Activated naive CD8-positive, alpha-beta T cell treated with anti-CD3 and anti-CD28 coated beads for 36 hours (primary cell): ENCODE results near the gene DHH. TPM values are rescaled to one million over a fixed set of nuclear protein-coding genes. Genes with fewer than 3 reads are reported as not detected.
"Not testable (repeated sequence)": the region's sequence is repeated elsewhere in the genome, so short reads cannot be mapped to it uniquely, and the experiment has no call there.

Experiments
- DNase-seq: peaks from one replicate; pipeline ENCODE4 v3.0.0; 2021
- H3K27ac Mint-ChIP-seq: one replicate; pipeline ENCODE4 v1.8.0; 2022; ENCODE audit warnings: mild to moderate bottlenecking, moderate library complexity, mixed read lengths
- H3K27me3 Mint-ChIP-seq: one replicate; pipeline ENCODE4 v1.8.0; 2022; ENCODE audit warnings: mild to moderate bottlenecking, mixed read lengths
- H3K36me3 Mint-ChIP-seq: one replicate; pipeline ENCODE4 v1.8.0; 2021; ENCODE audit warnings: mild to moderate bottlenecking, mixed read lengths
- H3K4me1 Mint-ChIP-seq: one replicate; pipeline ENCODE4 v1.8.0; 2021; ENCODE audit warnings: mixed read lengths
- H3K4me3 Mint-ChIP-seq: one replicate; pipeline ENCODE4 v1.8.0; 2022; ENCODE audit warnings: mild to moderate bottlenecking, moderate library complexity, mixed read lengths
- H3K9me3 Mint-ChIP-seq: one replicate; pipeline ENCODE4 v1.8.0; 2022; ENCODE audit warnings: mixed read lengths
- total RNA-seq, 2 experiments: library from RNA; stranded (reverse); gene quantifications; one replicate each; pipeline ENCODE4 v1.2.3, GENCODE V29; 2021

DHH gene
- not detected for total RNA-seq

GRCh38 chr12:49094160-49094974, at the start of gene DHH:
TSS of gene DHH (minus strand) at chr12:49094801. CDS start at chr12:49094512, 289 bp downstream.
- Mint-ChIP-seq H3K4me3 (peak within 1 kb of the TSS; percentile 22), H3K27ac (no peak within 1 kb of the TSS)

GRCh38 chr12:49144384-49144783, 49.8 kb upstream of the DHH start:
- Mint-ChIP-seq H3K27ac (no peak overlapping the region), H3K4me3 (no peak overlapping the region), H3K4me1 (peaks cover 3% of the 10 kb centered on the region), H3K9me3 (no peaks in the 10 kb centered on the region), H3K27me3 (no peaks in the 10 kb centered on the region), H3K36me3 (peaks cover 3% of the 10 kb centered on the region)
- no peak for DNase-seq

More at GRCh38 chr12:49094160-49094974, at the start of gene DHH:
- Mint-ChIP-seq H3K36me3 (no peaks in the 10 kb centered on the region), H3K4me1 (peaks cover 36% of the 10 kb centered on the region), H3K27me3 (peaks cover 58% of the 10 kb centered on the region), H3K9me3 (no peaks in the 10 kb centered on the region)
- DNase-seq: no peak

DNA sequence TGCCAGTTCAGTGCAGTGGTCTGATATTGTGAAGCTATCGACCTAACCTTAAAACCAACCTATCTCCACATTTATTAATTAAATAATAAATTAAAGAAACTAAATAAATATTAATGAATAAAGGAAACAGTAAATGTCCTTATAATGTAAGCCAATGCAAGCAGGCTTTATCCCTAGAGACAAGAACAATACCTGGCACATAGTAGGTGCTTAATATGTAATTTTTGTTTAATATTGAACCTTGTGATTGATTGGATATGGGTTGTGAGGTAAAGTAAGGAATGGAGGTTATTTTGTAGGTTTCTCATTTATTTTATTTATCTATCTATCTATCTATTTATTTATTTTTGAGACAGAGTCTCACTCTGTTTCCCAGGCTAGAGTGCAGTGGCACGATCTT, 44.4 kb upstream of the DHH start:
- H3K27ac Mint-ChIP-seq: no peak overlapping the region
- DNase-seq: no peak
- no peaks in the 10 kb centered on the region for H3K9me3 Mint-ChIP-seq
- peaks cover 5% of the 10 kb centered on the region for H3K4me1 Mint-ChIP-seq
- H3K4me3 Mint-ChIP-seq: no peak overlapping the region
- no peaks in the 10 kb centered on the region for H3K27me3 Mint-ChIP-seq
- peaks cover 8% of the 10 kb centered on the region for H3K36me3 Mint-ChIP-seq

GRCh38 chr12:49138587-49138986, 44.0 kb upstream of the DHH start:
- peaks cover 9% of the 10 kb centered on the region for H3K4me1 Mint-ChIP-seq
- no peak for DNase-seq

DNA sequence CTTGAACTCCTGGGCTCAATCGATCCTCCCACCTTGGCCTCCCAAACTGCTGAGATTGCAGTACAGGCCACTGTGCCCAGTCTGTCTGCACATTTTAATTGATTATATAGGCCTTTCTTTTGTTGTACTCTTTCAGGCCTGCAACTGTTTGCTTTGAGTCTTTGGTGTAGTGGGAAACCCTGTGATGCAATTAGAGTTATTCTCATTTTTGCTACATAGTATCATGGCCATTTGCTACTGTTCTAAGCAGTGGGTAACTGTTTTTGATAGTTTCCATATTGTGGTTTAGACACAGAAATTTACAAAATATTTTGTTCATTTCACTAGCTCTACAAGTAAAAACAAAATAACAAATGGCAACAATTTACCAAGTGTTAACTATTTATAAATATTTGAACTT, 42.9 kb upstream of the DHH start:
- no peak overlapping the region for H3K27ac Mint-ChIP-seq
- H3K36me3 Mint-ChIP-seq: peaks cover 8% of the 10 kb centered on the region
- DNase-seq: no peak

More at GRCh38 chr12:49138587-49138986, 44.0 kb upstream of the DHH start:
- H3K4me3 Mint-ChIP-seq: no peak overlapping the region
- no peaks in the 10 kb centered on the region for H3K27me3 Mint-ChIP-seq
- H3K9me3 Mint-ChIP-seq: no peaks in the 10 kb centered on the region
- H3K27ac Mint-ChIP-seq: no peak overlapping the region
- H3K36me3 Mint-ChIP-seq: peaks cover 8% of the 10 kb centered on the region

GRCh38 chr12:49136997-49137396, 42.4 kb upstream of the DHH start:
- not testable (repeated sequence) for H3K36me3 Mint-ChIP-seq, H3K27ac Mint-ChIP-seq, H3K9me3 Mint-ChIP-seq, H3K27me3 Mint-ChIP-seq, DNase-seq, H3K4me3 Mint-ChIP-seq
- peaks cover 12% of the 10 kb centered on the region for H3K4me1 Mint-ChIP-seq

More for the DNA sequence above, 42.9 kb upstream of the DHH start:
- Mint-ChIP-seq H3K4me1 (peaks cover 12% of the 10 kb centered on the region), H3K4me3 (no peak overlapping the region), H3K9me3 (no peaks in the 10 kb centered on the region), H3K27me3 (no peaks in the 10 kb centered on the region)

- Mint-ChIP-seq H3K27me3 (peaks cover 13% of the 10 kb centered on the region), H3K27ac (no peak overlapping the region), H3K36me3 (peaks cover 32% of the 10 kb centered on the region), H3K4me1 (peaks cover 25% of the 10 kb centered on the region), H3K9me3 (peaks cover 4% of the 10 kb centered on the region), H3K4me3 (peak overlapping the region; percentile 15)
- no peak for DNase-seq
Observed at GRCh38 chr12:49133590-49133989, 39.0 kb upstream of the DHH start.

DNA sequence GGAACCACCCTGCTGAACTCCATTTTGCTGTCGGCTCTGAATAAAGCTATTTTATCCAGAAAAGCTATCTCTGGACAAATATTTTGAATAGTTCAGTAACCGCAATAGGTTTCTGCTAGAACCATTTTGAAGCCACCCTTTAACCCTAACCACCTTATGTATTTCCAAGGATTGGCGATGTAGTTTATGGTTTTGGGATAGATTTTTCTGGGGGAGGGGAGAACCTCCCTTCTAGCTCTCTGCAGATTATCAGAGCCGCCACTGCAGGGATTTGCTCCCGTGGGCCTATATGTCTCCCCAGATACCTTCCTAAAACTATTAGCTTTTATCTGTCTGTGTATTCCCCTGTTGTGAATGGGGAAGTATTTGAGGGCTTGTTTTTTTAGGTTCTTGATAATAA, 38.4 kb upstream of the DHH start:
- Mint-ChIP-seq H3K27me3 (peaks cover 14% of the 10 kb centered on the region), H3K27ac (no peak overlapping the region), H3K4me3 (peak overlapping the region; percentile 88), H3K4me1 (peaks cover 25% of the 10 kb centered on the region), H3K36me3 (peaks cover 37% of the 10 kb centered on the region), H3K9me3 (peaks cover 4% of the 10 kb centered on the region)
- DNase-seq: no peak

- Mint-ChIP-seq H3K27me3 (peaks cover 18% of the 10 kb centered on the region), H3K9me3 (peaks cover 4% of the 10 kb centered on the region), H3K4me1 (peaks cover 35% of the 10 kb centered on the region), H3K36me3 (peaks cover 43% of the 10 kb centered on the region), H3K27ac (peak overlapping the region; percentile 95), H3K4me3 (peak overlapping the region; percentile 88)
- no peak for DNase-seq
Observed at GRCh38 chr12:49131894-49132461, 37.4 kb upstream of the DHH start.

DNA sequence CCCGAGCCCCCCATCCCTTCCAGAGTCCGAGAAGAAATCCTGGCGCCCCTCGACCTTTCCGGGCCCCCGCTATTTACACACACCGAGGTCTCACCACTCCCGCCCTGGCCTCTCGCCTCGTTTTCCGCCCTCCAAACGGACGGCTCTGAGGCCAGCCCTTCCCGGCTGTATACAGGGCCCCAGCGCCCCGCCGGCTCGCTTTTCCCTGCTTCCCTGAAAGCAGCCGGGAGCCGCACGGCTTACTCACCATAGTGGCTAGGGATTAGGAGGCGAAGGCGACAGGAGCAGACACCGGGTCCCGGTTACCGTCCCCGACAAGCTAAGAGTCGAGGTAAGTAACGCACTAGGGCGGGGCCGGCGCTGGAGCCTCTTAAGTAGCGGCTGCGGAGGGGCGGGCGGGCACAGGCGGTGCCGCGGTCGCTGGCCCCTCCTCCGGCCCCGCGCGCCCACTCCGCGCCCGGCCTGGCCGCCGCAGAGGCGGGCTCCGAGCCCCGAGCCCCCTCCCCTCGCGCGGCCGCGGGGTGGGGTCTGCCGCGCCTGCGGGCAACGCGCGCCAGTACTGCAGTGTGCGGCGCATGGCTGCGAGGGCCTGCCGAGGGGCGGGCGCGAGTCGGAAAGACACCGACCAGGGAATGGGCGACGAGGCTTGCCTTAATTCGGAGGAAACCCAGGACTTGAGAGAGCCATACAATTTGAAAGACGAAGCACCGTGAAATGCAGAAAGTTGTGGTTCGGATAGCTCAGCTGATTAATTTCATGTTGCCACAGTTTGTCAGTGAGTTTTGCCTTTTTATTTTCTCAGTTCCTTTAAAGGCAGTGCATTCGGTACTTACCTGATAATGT, 36.7 kb upstream of the DHH start, which contains the start of gene TUBA1B:
TSS of gene TUBA1B (minus strand) at position 345 of the 843 bp plus-strand sequence. CDS start at position 250, 95 bp downstream.
- Mint-ChIP-seq H3K4me1 (peaks cover 35% of the 10 kb centered on the region), H3K36me3 (peaks cover 47% of the 10 kb centered on the region), H3K27me3 (peaks cover 18% of the 10 kb centered on the region), H3K27ac (peak within 1 kb of the TSS; percentile 99), H3K9me3 (peaks cover 4% of the 10 kb centered on the region), H3K4me3 (peak within 1 kb of the TSS; percentile 98)
- DNase-seq: peak; percentile 95

GRCh38 chr12:49130151-49131050, 35.8 kb upstream of the DHH start:
- Mint-ChIP-seq H3K9me3 (peaks cover 4% of the 10 kb centered on the region), H3K27me3 (peaks cover 18% of the 10 kb centered on the region), H3K4me1 (peaks cover 35% of the 10 kb centered on the region), H3K36me3 (peaks cover 47% of the 10 kb centered on the region), H3K4me3 (peak overlapping the region; percentile 98), H3K27ac (peak overlapping the region; percentile 99)
- DNase-seq: peak; percentile 94

GRCh38 chr12:49129332-49130150, 34.9 kb upstream of the DHH start:
- peaks cover 35% of the 10 kb centered on the region for H3K4me1 Mint-ChIP-seq
- peaks cover 47% of the 10 kb centered on the region for H3K36me3 Mint-ChIP-seq

DNA sequence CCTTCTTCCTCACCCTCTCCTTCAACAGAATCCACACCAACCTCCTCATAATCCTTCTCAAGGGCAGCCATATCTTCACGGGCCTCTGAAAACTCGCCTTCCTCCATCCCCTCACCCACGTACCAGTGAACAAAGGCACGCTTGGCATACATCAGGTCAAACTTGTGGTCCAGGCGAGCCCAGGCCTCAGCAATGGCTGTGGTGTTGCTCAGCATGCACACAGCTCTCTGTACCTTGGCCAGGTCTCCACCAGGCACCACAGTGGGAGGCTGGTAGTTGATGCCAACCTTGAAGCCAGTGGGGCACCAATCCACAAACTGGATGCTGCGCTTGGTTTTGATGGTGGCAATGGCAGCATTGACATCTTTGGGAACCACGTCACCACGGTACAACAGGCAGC, 33.4 kb upstream of the DHH start:
- not testable (repeated sequence) for DNase-seq

More at GRCh38 chr12:49129332-49130150, 34.9 kb upstream of the DHH start:
- H3K9me3 Mint-ChIP-seq: peaks cover 4% of the 10 kb centered on the region
- H3K27ac Mint-ChIP-seq: peak overlapping the region; percentile 99
- H3K27me3 Mint-ChIP-seq: peaks cover 18% of the 10 kb centered on the region
- no peak for DNase-seq
- H3K4me3 Mint-ChIP-seq: peak overlapping the region; percentile 98

More for the DNA sequence above, 33.4 kb upstream of the DHH start:
- Mint-ChIP-seq H3K36me3 (peaks cover 47% of the 10 kb centered on the region), H3K4me1 (peaks cover 28% of the 10 kb centered on the region), H3K27ac (peak overlapping the region; percentile 66), H3K27me3 (peaks cover 18% of the 10 kb centered on the region), H3K4me3 (peak overlapping the region; percentile 67)
- H3K9me3 Mint-ChIP-seq: not testable (repeated sequence)
